SK-N-SH (cell line): ENCODE results near the gene TFIP11. TPM values are rescaled to one million over a fixed set of nuclear protein-coding genes. Genes with fewer than 3 reads are reported as not detected.

Source experiments
- CTCF ChIA-PET: fragments of 300-600, 350-600 bp; formaldehyde crosslinking; extraction: SDS; loops from one replicate; lab custom pipeline; 2021; lab: Yijun Ruan, JAX
- POLR2A ChIA-PET: fragments of 350-600 bp; sonication (Branson Sonifier 250); formaldehyde crosslinking; extraction: SDS; loops from one replicate; lab custom pipeline; 2020; ENCODE audit warnings: antibody characterized with exemption, inconsistent platforms; lab: Yijun Ruan, JAX
- DNase-seq: peaks from one replicate; pipeline ENCODE4 v3.0.0; 2012
- H2AFZ ChIP-seq: fragments of 200-600 bp; sonication (generic); 2 replicates; pipeline ENCODE4 v1.8.1; 2016; ENCODE audit warnings: antibody characterized with exemption, mild to moderate bottlenecking, low read depth
- H3F3A ChIP-seq: fragments of 200-600 bp; sonication (generic); replicated peaks from 2 replicates; pipeline ENCODE3; 2016; ENCODE audit warnings: antibody characterized with exemption, mild to moderate bottlenecking; ENCODE audit not compliant: insufficient read depth
- H3K27ac ChIP-seq, 2 experiments: fragments of 200-500 bp in 1 of 2; fragments of 200-600 bp in 1 of 2; sonication (Bioruptor generic) in 1 of 2; sonication (generic), shearing (Covaris generic) in 1 of 2; 2 replicates each; pipeline versions ENCODE4 v1.5.1 to v1.6.1; 2014 to 2016; ENCODE audit warnings: low read depth in 2 of 2, inconsistent platforms in 1 of 2, low read length in 1 of 2, mild to moderate bottlenecking in 1 of 2, mixed read lengths in 1 of 2
- H3K27me3 ChIP-seq: fragments of 200-600 bp; sonication (generic), shearing (Covaris generic); 2 replicates; pipeline ENCODE4 v1.6.1; 2016; ENCODE audit warnings: mixed run types; ENCODE audit not compliant: insufficient read depth
- H3K36me3 ChIP-seq, 2 experiments: fragments of 200-500 bp in 1 of 2; fragments of 200-600 bp in 1 of 2; sonication (Bioruptor generic) in 1 of 2; sonication (generic) in 1 of 2; replicated peaks in 1 of 2; 2 replicates each; pipeline versions ENCODE3 to v1.5.1; 2014 to 2016; ENCODE audit warnings: low read length in 1 of 2, mild to moderate bottlenecking in 1 of 2; ENCODE audit not compliant: insufficient read depth in 2 of 2, control insufficient read depth in 1 of 2
- H3K4me1 ChIP-seq, 2 experiments: fragments of 200-500 bp in 1 of 2; fragments of 200-600 bp in 1 of 2; sonication (Bioruptor generic) in 1 of 2; sonication (generic), shearing (Covaris generic) in 1 of 2; 2 replicates each; pipeline versions ENCODE4 v1.5.1 to v1.6.1; 2014 to 2016; ENCODE audit warnings: low read depth in 1 of 2, low read length in 1 of 2, mixed run types in 1 of 2; ENCODE audit not compliant: insufficient read depth in 2 of 2, control insufficient read depth in 1 of 2
- H3K4me2 ChIP-seq: fragments of 200-600 bp; sonication (generic), shearing (Covaris generic); 2 replicates; pipeline ENCODE4 v1.6.1; 2017; ENCODE audit warnings: mixed run types
- H3K4me3 ChIP-seq, 2 experiments: fragments of 200-500 bp in 1 of 2; fragments of 200-600 bp in 1 of 2; sonication (Bioruptor generic) in 1 of 2; sonication (generic), shearing (Covaris generic) in 1 of 2; 2 replicates each; pipeline versions ENCODE4 v1.5.1 to v1.8.1; 2014 to 2016; ENCODE audit warnings: low read depth in 2 of 2, inconsistent platforms in 1 of 2, low read length in 1 of 2, mild to moderate bottlenecking in 1 of 2, mixed read lengths in 1 of 2, moderate library complexity in 1 of 2
- H3K79me2 ChIP-seq: fragments of 200-600 bp; sonication (generic); 2 replicates; pipeline ENCODE4 v1.8.1; 2017; ENCODE audit warnings: mild to moderate bottlenecking; ENCODE audit not compliant: insufficient read depth
- H3K9ac ChIP-seq: fragments of 200-600 bp; sonication (generic); 2 replicates; pipeline ENCODE4 v1.6.1; 2017; ENCODE audit warnings: mixed run types
- H3K9me2 ChIP-seq: fragments of 200-600 bp; sonication (generic); 2 replicates; pipeline ENCODE4 v1.6.1; 2017; ENCODE audit warnings: mixed run types
- H3K9me3 ChIP-seq: fragments of 200-600 bp; sonication (generic); 2 replicates; pipeline ENCODE4 v1.6.1; 2017; ENCODE audit warnings: mixed run types, mild to moderate bottlenecking, moderate library complexity
- H4K20me1 ChIP-seq: fragments of 200-600 bp; sonication (generic); 2 replicates; pipeline ENCODE4 v1.6.1; 2017; ENCODE audit warnings: mild to moderate bottlenecking, mixed run types; ENCODE audit not compliant: insufficient read depth
- ELF1 ChIP-seq: IDR thresholded peaks from 2 replicates; pipeline ENCODE4 v1.4.0; 2012
- FOXM1 ChIP-seq: IDR thresholded peaks from 2 replicates; pipeline ENCODE4 v1.4.0; 2012; ENCODE audit warnings: low read depth, mild to moderate bottlenecking
- GABPA ChIP-seq: IDR thresholded peaks from 2 replicates; pipeline ENCODE4 v1.4.0; 2012; ENCODE audit warnings: low read depth, mild to moderate bottlenecking
- GATA2 ChIP-seq: sonication (generic); formaldehyde crosslinking; IDR thresholded peaks from 2 replicates; pipeline ENCODE4 v1.5.0; 2020; ENCODE audit warnings: mild to moderate bottlenecking, missing genetic modification reagents
- JUND ChIP-seq: IDR thresholded peaks from 2 replicates; pipeline ENCODE4 v1.4.0; 2012
- MEF2A ChIP-seq: IDR thresholded peaks from 2 replicates; pipeline ENCODE4 v1.4.0; 2012; ENCODE audit warnings: low read depth, borderline replicate concordance
- MXI1 ChIP-seq: IDR thresholded peaks from 2 replicates; pipeline ENCODE4 v1.6.1; 2012; ENCODE audit warnings: mild to moderate bottlenecking, low read depth, low read length, improper control_type of control experiment
- RAD21 ChIP-seq: IDR thresholded peaks from 2 replicates; pipeline ENCODE4 v1.6.1; 2012; ENCODE audit warnings: mild to moderate bottlenecking, low read length
- RXRA ChIP-seq: IDR thresholded peaks from 2 replicates; pipeline ENCODE4 v1.4.0; 2012; ENCODE audit warnings: low read depth, mild to moderate bottlenecking, borderline replicate concordance
- TCF12 ChIP-seq: IDR thresholded peaks from 2 replicates; pipeline ENCODE4 v1.4.0; 2012
- YY1 ChIP-seq: IDR thresholded peaks from 2 replicates; pipeline ENCODE4 v1.4.0; 2012; ENCODE audit warnings: low read depth, mild to moderate bottlenecking
- WGBS: methylation state at CpG from one replicate; pipeline ENCODE4 v1.1.6; 2017; ENCODE audit warnings: low lambda C conversion rate; 5-methylcytosine and 5-hydroxymethylcytosine counted together
- polyA plus RNA-seq, 3 experiments: library from polyadenylated mRNA; depleted of rRNA; stranded (reverse); fragments of >200 nt; gene quantifications; 2 replicates each; pipeline ENCODE4 v1.2.3, GENCODE V29; 2012
- TF ChIP-seq, protein P1 (sequence below): fragments of 150-350 bp; IDR thresholded peaks from 2 replicates; pipeline ENCODE4 v1.6.1; 2017; ENCODE audit warnings: antibody characterized with exemption, low read length, low read depth, borderline replicate concordance
- TF ChIP-seq, protein P2 (sequence below): IDR thresholded peaks from 2 replicates; pipeline ENCODE4 v1.4.0; 2012; ENCODE audit warnings: low read depth, borderline replicate concordance
- TF ChIP-seq, protein P3 (sequence below): fragments of 200-600 bp; sonication (generic); IDR thresholded peaks from 2 replicates; pipeline ENCODE4 v1.6.1; 2017; ENCODE audit warnings: antibody characterized with exemption, mild to moderate bottlenecking, moderate library complexity
- TF ChIP-seq, protein P4 (sequence below): IDR thresholded peaks from 2 replicates; pipeline ENCODE4 v1.4.0; 2012; ENCODE audit warnings: low read depth
- TF ChIP-seq, protein P5 (sequence below): IDR thresholded peaks from 2 replicates; pipeline ENCODE4 v1.4.0; 2012; ENCODE audit warnings: low read depth, borderline replicate concordance
- TF ChIP-seq, protein P6 (sequence below): IDR thresholded peaks from 2 replicates; pipeline ENCODE4; 2012

Gene TFIP11
- polyA plus RNA-seq, 1 of the 3 experiments (the other 2 are of a cell fraction) = 32.8 TPM

DNA sequence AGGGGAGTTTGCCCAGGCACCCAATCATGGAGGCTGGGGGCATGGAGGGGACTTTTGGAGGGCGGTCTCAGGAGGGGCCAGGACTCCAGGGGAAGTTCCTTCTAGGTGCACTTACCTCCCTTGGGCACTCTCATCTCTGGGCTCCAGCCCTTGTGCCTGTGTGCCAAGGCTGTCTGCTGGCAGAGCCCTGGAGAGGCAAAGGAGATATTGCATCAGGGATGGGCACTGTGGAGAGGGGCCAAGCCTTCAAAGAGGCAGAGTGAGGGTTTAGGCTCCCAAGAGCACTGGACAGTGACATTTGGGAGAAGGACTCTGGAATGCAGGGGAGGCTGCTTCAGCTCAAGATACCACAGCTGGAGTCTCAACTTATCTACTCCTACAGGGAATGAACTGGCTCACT lies 32.2 kb upstream of the TFIP11 start:
- Histone ChIP-seq H3F3A (no peaks in the 10 kb centered on the region), H3K27ac (no peak overlapping the region), H3K36me3 (peaks cover 0 to 5% of the 10 kb centered on the region in 2 experiments), H3K4me2 (no peak overlapping the region), H3K4me3 (no peak overlapping the region), H3K4me1 (no peaks in the 10 kb centered on the region; a peak in 1 of 4 replicates), H4K20me1 (no peaks in the 10 kb centered on the region), H3K9me3 (no peaks in the 10 kb centered on the region), H3K9ac (no peak overlapping the region), H2AFZ (no peak overlapping the region), H3K9me2 (no peaks in the 10 kb centered on the region), H3K27me3 (no peaks in the 10 kb centered on the region), H3K79me2 (peaks cover 25% of the 10 kb centered on the region; the same call in 1 of the 2 replicates)
- POLR2A ChIA-PET = no interaction called here
- CTCF ChIA-PET = interaction anchor here (0.6 kb wide), 1 partner anchor 174 kb away, joined by 3 read pairs; no protein-coding TSS in a partner anchor
- no peak for DNase-seq
- no CpG with 5 or more reads among the region's 1 CpG for WGBS
- TF ChIP-seq RXRA (no peak), JUND (no peak)

DNA sequence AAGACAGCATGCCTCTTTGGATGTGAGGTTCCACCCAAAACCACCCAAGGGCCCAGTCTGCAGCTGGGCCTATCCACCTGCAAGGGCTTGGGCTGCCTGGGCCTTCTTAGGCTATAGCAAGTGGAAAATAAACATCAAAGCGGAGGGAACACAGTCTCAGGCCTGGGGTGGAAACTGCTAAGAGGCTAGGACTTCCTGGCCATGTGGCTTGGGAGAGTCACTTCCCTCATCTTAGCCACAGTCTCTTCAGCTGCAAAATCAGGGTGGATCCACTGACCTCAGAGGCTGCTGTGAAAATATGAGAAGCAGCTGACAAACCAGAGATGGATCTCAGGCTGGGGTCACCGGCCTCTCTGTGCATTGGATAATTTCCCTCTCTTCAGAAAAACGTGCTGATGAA lies 30.6 kb upstream of the TFIP11 start:
- no peaks in the 10 kb centered on the region for H3K27me3 ChIP-seq
- H2AFZ ChIP-seq = no peak overlapping the region
- H3K4me3 ChIP-seq = no peak overlapping the region
- no peaks in the 10 kb centered on the region for H4K20me1 ChIP-seq
- CTCF ChIA-PET = no interaction called here
- no peaks in the 10 kb centered on the region for H3F3A ChIP-seq
- no peaks in the 10 kb centered on the region for H3K9me3 ChIP-seq
- 73% methylated on average over 3 of the region's 3 CpGs for WGBS
- H3K4me1 ChIP-seq = no peaks in the 10 kb centered on the region; a peak in 1 of 4 replicates
- TF ChIP-seq, protein P1, sequence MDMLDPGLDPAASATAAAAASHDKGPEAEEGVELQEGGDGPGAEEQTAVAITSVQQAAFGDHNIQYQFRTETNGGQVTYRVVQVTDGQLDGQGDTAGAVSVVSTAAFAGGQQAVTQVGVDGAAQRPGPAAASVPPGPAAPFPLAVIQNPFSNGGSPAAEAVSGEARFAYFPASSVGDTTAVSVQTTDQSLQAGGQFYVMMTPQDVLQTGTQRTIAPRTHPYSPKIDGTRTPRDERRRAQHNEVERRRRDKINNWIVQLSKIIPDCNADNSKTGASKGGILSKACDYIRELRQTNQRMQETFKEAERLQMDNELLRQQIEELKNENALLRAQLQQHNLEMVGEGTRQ = no peak
- TF ChIP-seq, protein P2, sequence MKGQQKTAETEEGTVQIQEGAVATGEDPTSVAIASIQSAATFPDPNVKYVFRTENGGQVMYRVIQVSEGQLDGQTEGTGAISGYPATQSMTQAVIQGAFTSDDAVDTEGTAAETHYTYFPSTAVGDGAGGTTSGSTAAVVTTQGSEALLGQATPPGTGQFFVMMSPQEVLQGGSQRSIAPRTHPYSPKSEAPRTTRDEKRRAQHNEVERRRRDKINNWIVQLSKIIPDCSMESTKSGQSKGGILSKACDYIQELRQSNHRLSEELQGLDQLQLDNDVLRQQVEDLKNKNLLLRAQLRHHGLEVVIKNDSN = no peak
- TF ChIP-seq, protein P3, sequence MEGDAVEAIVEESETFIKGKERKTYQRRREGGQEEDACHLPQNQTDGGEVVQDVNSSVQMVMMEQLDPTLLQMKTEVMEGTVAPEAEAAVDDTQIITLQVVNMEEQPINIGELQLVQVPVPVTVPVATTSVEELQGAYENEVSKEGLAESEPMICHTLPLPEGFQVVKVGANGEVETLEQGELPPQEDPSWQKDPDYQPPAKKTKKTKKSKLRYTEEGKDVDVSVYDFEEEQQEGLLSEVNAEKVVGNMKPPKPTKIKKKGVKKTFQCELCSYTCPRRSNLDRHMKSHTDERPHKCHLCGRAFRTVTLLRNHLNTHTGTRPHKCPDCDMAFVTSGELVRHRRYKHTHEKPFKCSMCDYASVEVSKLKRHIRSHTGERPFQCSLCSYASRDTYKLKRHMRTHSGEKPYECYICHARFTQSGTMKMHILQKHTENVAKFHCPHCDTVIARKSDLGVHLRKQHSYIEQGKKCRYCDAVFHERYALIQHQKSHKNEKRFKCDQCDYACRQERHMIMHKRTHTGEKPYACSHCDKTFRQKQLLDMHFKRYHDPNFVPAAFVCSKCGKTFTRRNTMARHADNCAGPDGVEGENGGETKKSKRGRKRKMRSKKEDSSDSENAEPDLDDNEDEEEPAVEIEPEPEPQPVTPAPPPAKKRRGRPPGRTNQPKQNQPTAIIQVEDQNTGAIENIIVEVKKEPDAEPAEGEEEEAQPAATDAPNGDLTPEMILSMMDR = no peak
- no peak for TF ChIP-seq MEF2A
- TF ChIP-seq, protein P4, sequence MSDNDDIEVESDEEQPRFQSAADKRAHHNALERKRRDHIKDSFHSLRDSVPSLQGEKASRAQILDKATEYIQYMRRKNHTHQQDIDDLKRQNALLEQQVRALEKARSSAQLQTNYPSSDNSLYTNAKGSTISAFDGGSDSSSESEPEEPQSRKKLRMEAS = no peak
- no peak for TF ChIP-seq ELF1
- no peak for TF ChIP-seq YY1
- TF ChIP-seq RAD21 = no peak
- no peak for TF ChIP-seq GATA2 (CRISPR knock-in tag)
- no peak for TF ChIP-seq GABPA
- TF ChIP-seq TCF12 = no peak
- TF ChIP-seq, protein P5, sequence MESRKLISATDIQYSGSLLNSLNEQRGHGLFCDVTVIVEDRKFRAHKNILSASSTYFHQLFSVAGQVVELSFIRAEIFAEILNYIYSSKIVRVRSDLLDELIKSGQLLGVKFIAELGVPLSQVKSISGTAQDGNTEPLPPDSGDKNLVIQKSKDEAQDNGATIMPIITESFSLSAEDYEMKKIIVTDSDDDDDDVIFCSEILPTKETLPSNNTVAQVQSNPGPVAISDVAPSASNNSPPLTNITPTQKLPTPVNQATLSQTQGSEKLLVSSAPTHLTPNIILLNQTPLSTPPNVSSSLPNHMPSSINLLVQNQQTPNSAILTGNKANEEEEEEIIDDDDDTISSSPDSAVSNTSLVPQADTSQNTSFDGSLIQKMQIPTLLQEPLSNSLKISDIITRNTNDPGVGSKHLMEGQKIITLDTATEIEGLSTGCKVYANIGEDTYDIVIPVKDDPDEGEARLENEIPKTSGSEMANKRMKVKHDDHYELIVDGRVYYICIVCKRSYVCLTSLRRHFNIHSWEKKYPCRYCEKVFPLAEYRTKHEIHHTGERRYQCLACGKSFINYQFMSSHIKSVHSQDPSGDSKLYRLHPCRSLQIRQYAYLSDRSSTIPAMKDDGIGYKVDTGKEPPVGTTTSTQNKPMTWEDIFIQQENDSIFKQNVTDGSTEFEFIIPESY = no peak
- TF ChIP-seq FOXM1 = no peak
- no peak for TF ChIP-seq MXI1
- TF ChIP-seq, protein P6, sequence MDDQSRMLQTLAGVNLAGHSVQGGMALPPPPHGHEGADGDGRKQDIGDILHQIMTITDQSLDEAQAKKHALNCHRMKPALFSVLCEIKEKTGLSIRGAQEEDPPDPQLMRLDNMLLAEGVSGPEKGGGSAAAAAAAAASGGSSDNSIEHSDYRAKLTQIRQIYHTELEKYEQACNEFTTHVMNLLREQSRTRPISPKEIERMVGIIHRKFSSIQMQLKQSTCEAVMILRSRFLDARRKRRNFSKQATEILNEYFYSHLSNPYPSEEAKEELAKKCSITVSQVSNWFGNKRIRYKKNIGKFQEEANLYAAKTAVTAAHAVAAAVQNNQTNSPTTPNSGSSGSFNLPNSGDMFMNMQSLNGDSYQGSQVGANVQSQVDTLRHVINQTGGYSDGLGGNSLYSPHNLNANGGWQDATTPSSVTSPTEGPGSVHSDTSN = no peak
- no peak for DNase-seq
- peaks cover 0 to 5% of the 10 kb centered on the region in 2 experiments for H3K36me3 ChIP-seq
- no peak overlapping the region for H3K4me2 ChIP-seq
- POLR2A ChIA-PET = no interaction called here
- H3K9ac ChIP-seq = no peak overlapping the region
- no peak overlapping the region for H3K27ac ChIP-seq
- H3K9me2 ChIP-seq = no peaks in the 10 kb centered on the region
- H3K79me2 ChIP-seq = peaks cover 14% of the 10 kb centered on the region; the same call in 1 of the 2 replicates
